Cardiac muscle cell (in vitro differentiated cells and primary cell): ENCODE measurements around the gene ASB1. TPM values are rescaled to one million over a fixed set of nuclear protein-coding genes. Genes with fewer than 3 reads are reported as not detected.

Source experiments
- DNase-seq, 2 donors: peaks; one replicate each; pipeline versions ENCODE4 v3.0.0 to v3.0.0-alpha.2; 2010 to 2017; ENCODE audit warnings: low read depth in 1 of 2, low spot score in 1 of 2
- H3K27ac ChIP-seq: fragments of 200-600 bp; sonication (generic); 2 replicates; pipeline ENCODE4 v1.5.1; 2016
- H3K27me3 ChIP-seq: fragments of 200-600 bp; sonication (generic); 2 replicates; pipeline ENCODE4 v1.6.0; 2016; ENCODE audit warnings: control low read depth
- H3K36me3 ChIP-seq: fragments of 200-600 bp; sonication (generic); 2 replicates; pipeline ENCODE4 v1.5.1; 2016; ENCODE audit warnings: control low read depth
- H3K4me1 ChIP-seq: fragments of 200-600 bp; sonication (generic); 2 replicates; pipeline ENCODE4 v1.8.1; 2017; ENCODE audit warnings: low read depth, mild to moderate bottlenecking, mixed run types
- H3K4me3 ChIP-seq: fragments of 200-600 bp; sonication (generic); 2 replicates; pipeline ENCODE4 v1.5.1; 2016; ENCODE audit warnings: mild to moderate bottlenecking
- H3K9me3 ChIP-seq: fragments of 200-600 bp; sonication (generic); 2 replicates; pipeline ENCODE4 v1.5.1; 2017; ENCODE audit warnings: low read depth, mild to moderate bottlenecking, control low read depth
- polyA plus RNA-seq: library from polyadenylated mRNA; unstranded; fragments of >200 nt; fragmentation: Nextera tagmentation; extraction: Ambion mirVana; gene quantifications from 2 replicates; pipeline ENCODE4 v1.2.1, GENCODE V29; 2016
- total RNA-seq: library from RNA; depleted of rRNA; stranded (reverse); fragments of >200 nt; gene quantifications from 2 replicates; pipeline ENCODE4 v1.2.3, GENCODE V29; 2016
- TF ChIP-seq, protein P1 (sequence below): IDR thresholded peaks from 2 replicates; pipeline ENCODE4 v1.5.1; 2012; ENCODE audit warnings: low read depth, mild to moderate bottlenecking, low read length

The ASB1 gene
- total and polyA plus RNA-seq, 2 experiments from 2014 or later, result 16.7 TPM

DNA sequence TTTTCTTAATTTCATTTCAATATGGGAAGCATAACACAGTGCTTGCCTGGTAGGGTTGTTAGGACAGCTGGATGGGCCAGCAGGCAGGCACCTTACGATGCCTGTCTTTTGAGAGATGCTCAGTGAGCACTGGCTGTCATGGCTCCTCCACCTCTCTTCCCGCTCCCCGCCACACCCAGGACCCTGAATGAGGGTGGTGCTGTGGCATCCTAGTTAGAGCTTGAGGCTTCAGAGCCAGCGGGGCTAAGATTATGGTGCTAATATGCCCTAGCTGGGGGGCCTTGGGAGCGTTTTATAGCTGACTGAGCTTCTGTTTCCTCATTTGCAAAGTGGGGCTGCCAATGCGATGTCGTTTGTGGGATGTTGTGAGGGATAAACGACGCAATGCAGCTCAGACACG lies 37.7 kb downstream of the ASB1 start:
- H3K9me3 ChIP-seq, result no peaks in the 10 kb centered on the region

GRCh38 chr2:238465487-238466242 lies 38.9 kb downstream of the ASB1 start:
- H3K4me3 ChIP-seq, result no peak overlapping the region
- H3K9me3 ChIP-seq, result no peaks in the 10 kb centered on the region
- no peaks in the 10 kb centered on the region for H3K27me3 ChIP-seq
- DNase-seq, result no peak
- H3K4me1 ChIP-seq, result no peaks in the 10 kb centered on the region
- H3K27ac ChIP-seq, result no peak overlapping the region
- H3K36me3 ChIP-seq, result no peaks in the 10 kb centered on the region
- TF ChIP-seq, protein P1, sequence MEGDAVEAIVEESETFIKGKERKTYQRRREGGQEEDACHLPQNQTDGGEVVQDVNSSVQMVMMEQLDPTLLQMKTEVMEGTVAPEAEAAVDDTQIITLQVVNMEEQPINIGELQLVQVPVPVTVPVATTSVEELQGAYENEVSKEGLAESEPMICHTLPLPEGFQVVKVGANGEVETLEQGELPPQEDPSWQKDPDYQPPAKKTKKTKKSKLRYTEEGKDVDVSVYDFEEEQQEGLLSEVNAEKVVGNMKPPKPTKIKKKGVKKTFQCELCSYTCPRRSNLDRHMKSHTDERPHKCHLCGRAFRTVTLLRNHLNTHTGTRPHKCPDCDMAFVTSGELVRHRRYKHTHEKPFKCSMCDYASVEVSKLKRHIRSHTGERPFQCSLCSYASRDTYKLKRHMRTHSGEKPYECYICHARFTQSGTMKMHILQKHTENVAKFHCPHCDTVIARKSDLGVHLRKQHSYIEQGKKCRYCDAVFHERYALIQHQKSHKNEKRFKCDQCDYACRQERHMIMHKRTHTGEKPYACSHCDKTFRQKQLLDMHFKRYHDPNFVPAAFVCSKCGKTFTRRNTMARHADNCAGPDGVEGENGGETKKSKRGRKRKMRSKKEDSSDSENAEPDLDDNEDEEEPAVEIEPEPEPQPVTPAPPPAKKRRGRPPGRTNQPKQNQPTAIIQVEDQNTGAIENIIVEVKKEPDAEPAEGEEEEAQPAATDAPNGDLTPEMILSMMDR, result no peak

More for the DNA sequence above, 37.7 kb downstream of the ASB1 start:
- H3K36me3 ChIP-seq, result no peaks in the 10 kb centered on the region
- no peak overlapping the region for H3K27ac ChIP-seq
- TF ChIP-seq, protein P1, result no peak
- H3K27me3 ChIP-seq, result no peaks in the 10 kb centered on the region
- no peaks in the 10 kb centered on the region for H3K4me1 ChIP-seq
- no peak for DNase-seq
- no peak overlapping the region for H3K4me3 ChIP-seq

- no peaks in the 10 kb centered on the region for H3K27me3 ChIP-seq
- no peak for DNase-seq
- H3K9me3 ChIP-seq, result no peaks in the 10 kb centered on the region
- no peaks in the 10 kb centered on the region for H3K36me3 ChIP-seq
- H3K4me3 ChIP-seq, result no peak overlapping the region
- TF ChIP-seq, protein P1, result no peak
- H3K4me1 ChIP-seq, result no peaks in the 10 kb centered on the region
- H3K27ac ChIP-seq, result no peak overlapping the region
Observed at GRCh38 chr2:238466243-238466756, 39.6 kb downstream of the ASB1 start.

GRCh38 chr2:238467062-238467461 lies 40.3 kb downstream of the ASB1 start:
- no peak for DNase-seq
- no peak overlapping the region for H3K4me3 ChIP-seq
- H3K9me3 ChIP-seq, result no peaks in the 10 kb centered on the region
- no peaks in the 10 kb centered on the region for H3K27me3 ChIP-seq
- TF ChIP-seq, protein P1, result no peak
- H3K36me3 ChIP-seq, result no peaks in the 10 kb centered on the region
- no peaks in the 10 kb centered on the region for H3K4me1 ChIP-seq
- no peak overlapping the region for H3K27ac ChIP-seq

DNA sequence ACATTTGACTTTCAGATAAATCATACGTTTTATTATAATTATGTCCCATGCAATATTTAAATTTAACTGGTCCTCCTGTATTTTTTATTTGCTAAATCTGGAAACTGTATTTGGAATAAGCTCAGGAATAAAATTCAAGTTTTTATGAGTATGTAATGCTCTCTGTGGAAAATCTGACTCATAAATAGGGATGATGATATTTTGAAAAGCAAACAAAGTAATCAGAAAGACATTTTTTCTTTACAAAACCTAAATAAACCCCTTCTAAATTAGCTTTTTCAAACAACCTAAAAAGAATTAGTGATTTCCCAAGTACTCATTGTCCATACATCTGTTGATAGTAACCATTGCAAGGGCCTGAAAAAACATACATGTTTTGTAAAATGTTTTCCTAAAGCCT lies 41.1 kb downstream of the ASB1 start:
- Histone ChIP-seq H3K27me3 (no peaks in the 10 kb centered on the region), H3K27ac (no peak overlapping the region), H3K4me1 (no peaks in the 10 kb centered on the region), H3K4me3 (no peak overlapping the region), H3K36me3 (no peaks in the 10 kb centered on the region), H3K9me3 (no peaks in the 10 kb centered on the region)
- TF ChIP-seq, protein P1, result no peak
- no peak for DNase-seq
